ENCODE data around the gene CIART. TPM values are rescaled to one million over a fixed set of nuclear protein-coding genes. Genes with fewer than 3 reads are reported as not detected.

CIART gene
- total RNA-seq, 2 donors from 2014 or later, result 0.69 to 1.6 TPM

DNA sequence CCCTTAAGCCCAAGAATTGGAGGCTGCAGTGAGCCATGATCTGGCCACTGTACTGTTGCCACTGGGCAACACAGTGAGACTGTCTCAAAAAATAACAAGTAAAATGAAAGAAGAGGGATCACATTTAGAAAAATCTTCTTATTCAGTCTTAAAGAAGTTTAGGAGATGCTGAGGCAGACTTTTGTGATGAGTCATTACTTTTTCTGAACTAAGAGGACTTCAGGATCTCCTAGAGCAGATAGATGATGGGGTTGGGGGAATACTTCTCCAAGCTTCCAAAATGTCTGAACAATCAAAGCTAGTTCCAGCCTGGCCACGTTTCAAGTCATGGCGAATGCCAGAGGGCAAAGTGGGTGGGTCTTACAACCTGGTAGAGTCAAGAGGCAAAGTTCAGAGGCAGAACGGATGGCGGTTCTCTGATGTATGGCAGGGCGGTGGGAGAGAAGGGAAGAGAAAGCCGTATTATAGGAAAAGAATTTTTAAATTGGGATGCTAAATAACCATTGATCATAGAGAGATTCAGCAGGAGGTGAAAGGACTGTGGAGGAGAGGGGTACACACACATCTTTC, 2.1 kb upstream of the CIART start:
- DNase-seq, result peak; percentile 88
- H3K27ac ChIP-seq, result no peak overlapping the region

DNA sequence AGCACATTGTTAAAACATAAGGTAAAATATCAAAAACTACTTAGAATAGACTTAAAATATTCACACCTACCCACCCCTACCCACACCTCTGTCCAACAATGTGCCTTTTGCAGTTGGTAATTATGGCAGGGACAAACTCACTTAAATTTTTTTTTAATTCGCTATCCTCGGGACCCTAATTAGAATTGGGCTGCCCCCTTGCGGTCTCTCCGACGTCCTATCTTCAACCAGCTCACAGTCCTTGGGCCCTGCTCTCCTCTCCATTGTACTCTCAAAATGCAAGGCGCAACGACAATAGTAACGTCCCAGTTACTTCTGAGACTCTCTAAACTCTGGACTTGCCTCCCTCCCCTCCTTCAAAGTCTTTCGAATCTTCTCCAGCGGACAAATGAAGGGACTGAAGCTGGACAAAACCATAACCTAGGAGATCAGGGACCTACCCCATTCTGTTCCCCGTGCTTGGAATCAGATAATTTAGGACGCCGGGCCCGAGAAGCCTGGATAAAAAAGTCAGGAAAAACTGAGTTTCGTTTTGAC, 1.1 kb upstream of the CIART start:
- Histone ChIP-seq H3K9ac (ENCODE audit: low read depth in 2 of 2, low read length in 2 of 2) (peak overlapping the region; percentile 54 to 77), H3K4me3 (peak overlapping the region; percentile 43), H3K4me1 (peaks cover 3% of the 10 kb centered on the region), H3K27ac (peak overlapping the region; percentile 58), H3K36me3 (no peaks in the 10 kb centered on the region), H3K27me3 (no peaks in the 10 kb centered on the region), H3K9me3 (no peaks in the 10 kb centered on the region)
- TF ChIP-seq, protein P1, sequence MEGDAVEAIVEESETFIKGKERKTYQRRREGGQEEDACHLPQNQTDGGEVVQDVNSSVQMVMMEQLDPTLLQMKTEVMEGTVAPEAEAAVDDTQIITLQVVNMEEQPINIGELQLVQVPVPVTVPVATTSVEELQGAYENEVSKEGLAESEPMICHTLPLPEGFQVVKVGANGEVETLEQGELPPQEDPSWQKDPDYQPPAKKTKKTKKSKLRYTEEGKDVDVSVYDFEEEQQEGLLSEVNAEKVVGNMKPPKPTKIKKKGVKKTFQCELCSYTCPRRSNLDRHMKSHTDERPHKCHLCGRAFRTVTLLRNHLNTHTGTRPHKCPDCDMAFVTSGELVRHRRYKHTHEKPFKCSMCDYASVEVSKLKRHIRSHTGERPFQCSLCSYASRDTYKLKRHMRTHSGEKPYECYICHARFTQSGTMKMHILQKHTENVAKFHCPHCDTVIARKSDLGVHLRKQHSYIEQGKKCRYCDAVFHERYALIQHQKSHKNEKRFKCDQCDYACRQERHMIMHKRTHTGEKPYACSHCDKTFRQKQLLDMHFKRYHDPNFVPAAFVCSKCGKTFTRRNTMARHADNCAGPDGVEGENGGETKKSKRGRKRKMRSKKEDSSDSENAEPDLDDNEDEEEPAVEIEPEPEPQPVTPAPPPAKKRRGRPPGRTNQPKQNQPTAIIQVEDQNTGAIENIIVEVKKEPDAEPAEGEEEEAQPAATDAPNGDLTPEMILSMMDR (IDR thresholded peaks at IDR 0.05), result peak; percentile 49
- intact Hi-C loops (cut with DNase I), result loop anchor here (2.0 kb wide), 1 partner anchor 26 kb away; no protein-coding TSS in a partner anchor
- peak; percentile 82 for DNase-seq

More for the DNA sequence above, 2.1 kb upstream of the CIART start:
- H3K9me3 ChIP-seq, result no peaks in the 10 kb centered on the region
- intact Hi-C loops (cut with DNase I), result loop anchor here (2.0 kb wide), 1 partner anchor 25 kb away; no protein-coding TSS in a partner anchor
- no peak overlapping the region for H3K9ac ChIP-seq (ENCODE audit: low read depth in 2 of 2, low read length in 2 of 2)
- no peak overlapping the region for H3K4me3 ChIP-seq
- H3K4me1 ChIP-seq, result peaks cover 3% of the 10 kb centered on the region
- H3K36me3 ChIP-seq, result no peaks in the 10 kb centered on the region
- H3K27me3 ChIP-seq, result no peaks in the 10 kb centered on the region
- TF ChIP-seq, protein P1 (IDR thresholded peaks at IDR 0.05), result no peak

DNA sequence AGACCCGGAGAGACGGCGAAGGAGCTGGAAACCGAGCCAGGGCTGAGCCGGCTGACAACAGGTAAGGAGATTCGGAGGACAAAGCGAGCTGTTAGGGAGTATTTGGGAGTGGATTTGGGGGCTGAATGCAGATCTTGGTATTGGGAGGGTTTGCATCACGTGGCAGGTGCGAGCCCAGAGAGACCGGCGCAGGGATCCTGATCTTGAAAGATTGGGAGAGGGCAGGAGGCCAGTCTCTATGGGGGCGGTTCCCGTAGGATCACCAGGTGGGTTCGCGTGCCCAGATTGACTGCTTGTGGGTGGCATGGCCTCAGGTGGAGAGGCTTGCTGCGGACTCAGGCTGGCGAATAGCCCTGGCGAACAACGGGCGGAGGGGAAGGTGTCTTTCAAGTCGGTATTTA, 204 bp downstream of the CIART start:
- TF ChIP-seq, protein P1 (IDR thresholded peaks at IDR 0.05), result no peak
- H3K4me3 ChIP-seq, result peak overlapping the region; percentile 43
- peak; percentile 40 for DNase-seq
- intact Hi-C loops (cut with DNase I), result no loop called here
- no peaks in the 10 kb centered on the region for H3K36me3 ChIP-seq
- H3K9me3 ChIP-seq, result no peaks in the 10 kb centered on the region
- H3K9ac ChIP-seq (ENCODE audit: low read depth in 2 of 2, low read length in 2 of 2), result peak overlapping the region; percentile 1 to 42
- H3K27ac ChIP-seq, result no peak overlapping the region
- H3K27me3 ChIP-seq, result no peaks in the 10 kb centered on the region
- H3K4me1 ChIP-seq, result peaks cover 3% of the 10 kb centered on the region

DNA sequence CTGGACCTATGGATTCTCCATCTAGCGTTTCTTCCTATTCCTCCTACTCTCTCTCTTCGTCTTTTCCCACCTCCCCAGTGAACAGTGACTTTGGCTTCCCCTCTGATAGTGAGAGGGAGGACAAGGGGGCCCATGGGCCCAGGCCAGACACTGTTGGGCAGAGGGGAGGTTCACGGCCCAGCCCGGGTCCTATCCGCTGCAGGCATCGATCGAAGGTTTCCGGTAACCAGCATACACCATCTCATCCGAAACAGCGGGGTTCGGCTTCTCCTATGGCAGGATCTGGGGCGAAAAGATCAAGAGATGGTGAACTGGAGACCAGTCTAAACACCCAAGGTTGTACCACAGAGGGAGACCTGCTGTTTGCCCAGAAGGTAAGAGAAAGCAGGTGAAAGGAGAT, 906 bp downstream of the CIART start:
- Histone ChIP-seq H3K9me3 (no peaks in the 10 kb centered on the region), H3K9ac (ENCODE audit: low read depth in 2 of 2, low read length in 2 of 2) (no peak overlapping the region), H3K4me3 (no peak overlapping the region), H3K36me3 (no peaks in the 10 kb centered on the region), H3K27ac (no peak overlapping the region), H3K4me1 (peaks cover 3% of the 10 kb centered on the region), H3K27me3 (no peaks in the 10 kb centered on the region)
- no peak for DNase-seq
- intact Hi-C loops (cut with DNase I), result no loop called here
- TF ChIP-seq, protein P1 (IDR thresholded peaks at IDR 0.05), result no peak

DNA sequence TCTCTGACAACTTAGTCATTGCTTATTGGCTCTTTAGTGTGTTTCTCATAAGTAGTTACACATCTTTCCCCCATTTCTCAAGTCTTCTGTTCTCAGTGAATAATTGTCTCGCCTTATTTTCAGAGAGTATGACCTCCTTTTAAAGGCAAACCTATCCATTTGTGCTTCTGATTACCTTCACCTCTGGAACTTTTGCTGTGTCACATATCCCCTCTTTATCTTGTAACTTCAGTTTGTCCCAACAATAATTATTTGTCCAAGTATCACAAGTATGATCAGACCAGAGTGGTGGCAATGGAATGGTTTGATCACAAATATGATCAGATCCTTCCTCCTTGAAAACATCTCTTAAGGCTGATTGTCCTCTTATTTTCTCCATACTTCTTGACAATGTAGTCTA, 6.0 kb downstream of the CIART start:
- TF ChIP-seq, protein P1 (IDR thresholded peaks at IDR 0.05), result no peak
- no peaks in the 10 kb centered on the region for H3K27me3 ChIP-seq
- H3K9me3 ChIP-seq, result no peaks in the 10 kb centered on the region
- no peaks in the 10 kb centered on the region for H3K36me3 ChIP-seq
- DNase-seq, result no peak
- H3K9ac ChIP-seq (ENCODE audit: low read depth in 2 of 2, low read length in 2 of 2), result no peak overlapping the region
- H3K4me1 ChIP-seq, result no peaks in the 10 kb centered on the region
- intact Hi-C loops (cut with DNase I), result no loop called here
- no peak overlapping the region for H3K4me3 ChIP-seq
- no peak overlapping the region for H3K27ac ChIP-seq
